Anterior cingulate cortex (tissue), 58 donors: Measurements from ENCODE around the gene AP4S1.
"Not testable (repeated sequence)": the region's sequence is repeated elsewhere in the genome, so short reads cannot be mapped to it uniquely, and the experiment has no call there.

Experiments
- DNase-seq, 58 donors: peaks; one replicate each; lab custom pipeline; 2025; lab: John Stamatoyannopoulos, UW

Gene AP4S1

DNA sequence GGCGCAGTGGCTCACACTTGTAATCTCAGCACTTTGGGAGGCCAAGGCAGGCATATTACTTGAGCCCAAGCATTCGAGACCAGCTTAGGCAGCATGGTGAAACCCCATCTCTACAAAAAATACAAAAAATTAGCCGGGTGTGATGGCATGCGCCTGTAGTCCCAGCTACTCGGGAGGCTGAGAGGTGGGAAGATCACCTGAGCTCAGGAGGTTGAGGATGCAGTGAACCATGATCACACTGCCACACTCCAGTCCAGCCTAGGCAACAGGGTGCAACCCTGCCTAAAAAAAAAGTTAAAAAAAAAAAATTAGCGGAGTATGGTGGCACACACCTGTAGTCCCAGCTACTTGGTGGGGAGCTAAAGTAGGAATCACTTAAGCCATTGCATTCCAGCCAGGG, 21.4 kb upstream of the AP4S1 start:
- DNase-seq = not testable (repeated sequence)

DNA sequence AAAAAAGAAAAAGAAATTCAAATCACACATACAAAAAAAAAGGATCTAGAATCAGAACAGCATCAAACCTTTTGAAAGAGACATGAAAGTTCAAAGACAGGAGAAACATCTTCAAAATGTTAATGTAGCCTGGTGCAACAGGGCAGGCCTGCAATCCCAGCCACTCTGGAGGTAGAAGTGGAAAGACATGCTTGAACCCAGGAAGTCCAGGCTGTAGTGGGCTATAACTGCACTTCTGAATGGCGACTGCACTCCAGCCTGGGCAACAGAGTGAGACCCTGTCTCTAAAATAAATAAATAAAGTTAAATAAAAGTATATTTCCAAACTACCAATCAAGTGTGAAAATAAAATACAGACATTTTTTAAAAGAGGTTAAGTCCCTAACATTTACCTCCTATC, 18.7 kb upstream of the AP4S1 start:
- DNase-seq = no peak

GRCh38 chr14:31009836-31010574, 15.4 kb upstream of the AP4S1 start:
- DNase-seq = no peak

GRCh38 chr14:31010935-31011334, 14.5 kb upstream of the AP4S1 start:
- DNase-seq = no peak

- DNase-seq = no peak
Measured at GRCh38 chr14:31013841-31014240, 11.6 kb upstream of the AP4S1 start.

- DNase-seq = no peak
Measured at GRCh38 chr14:31018057-31018645, 7.3 kb upstream of the AP4S1 start.

DNA sequence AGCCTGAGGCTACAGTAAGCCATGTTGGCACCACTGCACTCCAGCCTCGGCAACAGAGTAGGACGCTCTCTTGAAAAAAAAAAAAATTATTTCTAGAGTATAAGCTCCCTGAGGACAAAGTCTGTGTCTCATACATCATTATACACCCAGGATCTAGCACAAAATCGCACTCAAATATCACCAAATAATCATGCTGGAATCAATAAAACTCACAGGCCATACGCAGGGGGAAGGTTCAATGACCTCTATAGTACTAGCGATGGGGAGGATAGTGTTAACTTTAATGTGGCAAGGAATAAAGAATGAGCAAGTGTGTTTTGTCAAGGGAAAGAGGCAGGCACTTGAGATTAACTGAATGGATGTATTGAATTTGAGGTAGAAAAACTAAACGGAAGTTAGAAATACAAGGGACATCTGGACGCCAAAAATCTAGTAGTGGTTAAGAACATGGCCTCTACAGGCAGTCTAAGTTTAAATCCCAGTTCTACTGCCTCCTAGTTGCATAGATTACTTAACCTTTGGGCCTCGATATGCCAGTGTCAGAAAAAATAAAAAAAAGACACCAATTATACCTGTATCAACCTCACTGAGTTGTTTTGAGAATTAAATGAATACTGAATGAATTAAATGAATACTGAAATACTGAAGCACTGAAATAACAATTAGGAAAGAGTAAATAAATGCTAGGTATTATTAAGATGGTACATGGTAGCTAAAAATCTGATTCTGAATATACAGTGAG, 4.4 kb upstream of the AP4S1 start:
- no peak for DNase-seq

- no peak for DNase-seq
Measured at GRCh38 chr14:31021576-31021949, 3.9 kb upstream of the AP4S1 start.

GRCh38 chr14:31022386-31022785, 3.1 kb upstream of the AP4S1 start:
- DNase-seq = no peak

DNA sequence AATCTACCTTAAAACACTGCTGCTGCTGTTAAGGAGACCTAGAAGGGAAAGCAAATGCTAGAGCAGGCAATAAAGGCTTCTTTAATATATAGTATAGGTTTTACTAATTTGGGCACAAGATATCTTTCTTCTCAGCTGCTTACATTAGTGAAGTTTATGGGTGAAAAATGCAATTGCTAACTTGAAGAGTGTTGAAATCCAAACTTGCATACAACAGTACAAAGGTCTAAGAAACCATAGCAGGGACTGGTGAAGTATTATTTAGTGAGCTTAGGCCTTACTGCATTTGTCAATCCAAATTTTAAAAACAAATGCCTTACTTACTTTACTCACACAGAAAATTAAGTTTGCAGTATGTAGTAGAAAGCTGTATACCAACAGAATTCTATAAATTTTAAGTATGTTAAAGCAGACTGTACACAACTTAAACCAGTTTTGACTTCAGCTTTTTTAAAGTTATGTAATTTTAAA, 1.4 kb upstream of the AP4S1 start:
- DNase-seq = no peak

DNA sequence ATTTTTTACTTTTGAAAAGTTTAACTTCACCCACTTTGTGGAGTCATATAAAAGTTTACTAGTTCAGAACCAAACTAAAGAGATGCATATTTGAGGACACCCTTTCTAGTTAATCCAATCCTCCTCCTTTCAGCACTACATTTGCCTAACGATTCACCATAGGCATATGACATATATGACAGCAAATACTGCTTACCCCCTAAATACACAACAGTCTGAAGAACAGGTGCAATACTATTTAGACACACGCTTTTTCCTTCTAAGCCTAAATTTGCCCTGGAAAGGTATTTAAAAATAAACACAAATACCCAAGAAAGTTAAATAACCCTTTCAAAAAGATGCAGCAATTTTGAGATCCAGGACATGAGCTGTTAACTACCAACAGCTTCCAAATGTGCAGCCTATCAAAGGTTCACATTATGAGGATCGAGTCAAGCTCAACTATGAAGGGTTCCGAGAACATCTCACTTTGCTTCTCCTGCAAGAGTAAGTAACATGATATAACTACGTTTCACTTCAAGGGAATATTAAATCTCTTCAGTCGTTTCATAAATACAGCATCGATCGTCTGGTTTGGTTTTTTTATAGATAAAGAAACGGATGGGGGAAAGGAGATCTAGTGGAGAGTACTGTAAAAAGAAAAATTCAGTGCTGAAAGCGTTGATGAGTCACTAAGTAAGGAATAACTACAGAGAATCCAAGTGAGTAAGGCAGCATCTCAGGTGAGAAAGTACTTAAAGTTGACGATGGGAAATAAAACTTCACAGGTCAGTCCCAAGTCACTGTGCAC, 677 bp upstream of the AP4S1 start:
- DNase-seq = no peak

- DNase-seq = no peak
Measured at GRCh38 chr14:31026077-31026449, 614 bp downstream of the AP4S1 start, which contains the start of gene STRN3. STRN3 (minus strand) TSS chr14:31026379; CDS start chr14:31026185, 194 bp downstream.

DNA sequence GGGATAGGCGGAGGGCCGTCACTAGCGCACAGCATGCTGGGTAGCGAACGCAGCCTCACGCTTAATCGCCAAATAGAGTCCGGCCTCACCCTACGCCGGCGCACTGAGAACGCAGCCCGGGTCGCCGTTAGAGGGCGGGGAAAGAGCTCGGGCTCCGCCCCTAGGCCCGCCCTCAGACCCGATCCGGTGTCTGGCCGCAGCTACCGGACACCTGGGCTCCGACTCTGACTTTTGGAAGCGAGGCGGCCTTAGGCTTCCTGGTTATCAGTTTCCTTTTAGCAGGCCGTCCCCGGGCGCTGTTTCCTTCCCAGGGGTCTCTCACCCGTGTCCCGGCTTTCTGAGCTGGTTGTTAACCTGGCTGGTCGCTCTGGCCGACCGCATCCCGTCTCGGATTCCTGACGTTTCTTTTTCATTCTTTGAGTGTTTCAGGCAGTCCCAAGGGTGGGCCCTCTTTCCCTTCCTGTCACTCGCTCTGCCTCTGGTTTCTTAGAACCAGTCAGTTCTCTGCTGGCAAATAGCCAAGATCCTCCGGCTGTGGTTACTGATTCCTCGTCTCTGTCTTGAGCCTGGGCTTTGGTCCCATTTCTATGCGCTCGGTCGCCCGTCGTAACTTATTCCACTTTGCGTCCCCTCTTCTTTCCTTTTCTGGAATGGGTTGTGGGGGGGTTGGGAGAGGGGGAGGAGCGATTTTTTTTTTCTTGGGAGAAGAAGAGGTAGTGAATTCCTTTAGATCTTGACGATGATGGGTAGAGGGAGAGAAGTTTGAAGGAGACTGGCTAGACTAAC, 1.2 kb downstream of the AP4S1 start:
- DNase-seq = peak; percentile 73 to 98 (median 96)

DNA sequence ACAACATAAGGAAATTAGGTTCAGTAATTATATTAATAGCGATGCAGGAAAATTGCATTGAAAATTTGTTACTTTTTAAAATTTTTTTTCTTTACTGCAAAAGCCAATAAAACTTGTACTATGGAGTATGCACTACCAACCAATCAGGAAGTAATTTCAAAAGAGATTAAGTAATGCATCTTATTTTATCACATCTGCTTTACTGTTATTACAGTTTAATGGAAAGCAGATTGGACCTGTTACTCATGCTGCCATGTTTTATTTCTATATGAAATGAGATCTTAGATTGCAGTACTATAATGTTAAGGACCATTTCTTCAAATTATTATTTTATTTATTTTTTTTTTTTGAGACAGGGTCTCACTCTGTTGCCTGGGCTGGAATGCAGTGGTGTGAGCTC, 2.4 kb downstream of the AP4S1 start:
- DNase-seq = no peak

GRCh38 chr14:31029016-31029970, 3.8 kb downstream of the AP4S1 start:
- no peak for DNase-seq

DNA sequence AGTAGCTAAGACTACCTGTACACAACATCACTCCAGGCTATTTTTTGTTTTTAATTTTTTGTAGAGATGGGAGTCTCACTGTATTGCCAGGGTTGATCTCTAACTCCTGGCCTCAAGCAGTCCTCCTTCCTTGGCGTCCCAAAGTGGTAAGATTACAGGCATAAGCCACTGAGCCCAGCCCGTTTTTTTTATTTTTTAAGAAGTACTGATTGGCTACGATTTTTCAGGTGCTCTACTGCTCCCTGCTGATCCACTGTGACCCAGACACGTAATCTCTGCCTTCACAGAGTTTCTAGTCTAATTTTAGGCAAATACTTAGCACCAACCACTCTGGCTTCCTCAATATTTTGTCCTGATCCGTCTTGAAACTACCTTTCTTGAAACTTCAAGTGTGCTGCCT, 5.0 kb downstream of the AP4S1 start:
- DNase-seq = no peak

GRCh38 chr14:31036552-31036951, 11.1 kb downstream of the AP4S1 start:
- DNase-seq = no peak

- DNase-seq = no peak
Measured at GRCh38 chr14:31037709-31038221, 12.3 kb downstream of the AP4S1 start.
